Choroid plexus epithelial cell (primary cell): Measurements from ENCODE around the gene ZNF174.

Source experiments
- DNase-seq: peaks from one replicate; pipeline ENCODE4 v3.0.0-alpha.2; 2010; ENCODE audit warnings: low read depth
- H3K4me3 ChIP-seq: 2 replicates; pipeline ENCODE4 v1.5.1; 2011; ENCODE audit warnings: low read depth, mild to moderate bottlenecking, control low read depth, low read length, moderate library complexity
- TF ChIP-seq, protein P1 (sequence below): conservative IDR thresholded peaks from 2 replicates; pipeline ENCODE4 v1.5.1; 2011; ENCODE audit warnings: low read depth, mild to moderate bottlenecking, control low read depth, inconsistent platforms, low read length, moderate library complexity

The ZNF174 gene

GRCh38 chr16:3364774-3365427 lies 36.1 kb upstream of the ZNF174 start:
- H3K4me3 ChIP-seq, result peak overlapping the region; percentile 71
- TF ChIP-seq, protein P1, sequence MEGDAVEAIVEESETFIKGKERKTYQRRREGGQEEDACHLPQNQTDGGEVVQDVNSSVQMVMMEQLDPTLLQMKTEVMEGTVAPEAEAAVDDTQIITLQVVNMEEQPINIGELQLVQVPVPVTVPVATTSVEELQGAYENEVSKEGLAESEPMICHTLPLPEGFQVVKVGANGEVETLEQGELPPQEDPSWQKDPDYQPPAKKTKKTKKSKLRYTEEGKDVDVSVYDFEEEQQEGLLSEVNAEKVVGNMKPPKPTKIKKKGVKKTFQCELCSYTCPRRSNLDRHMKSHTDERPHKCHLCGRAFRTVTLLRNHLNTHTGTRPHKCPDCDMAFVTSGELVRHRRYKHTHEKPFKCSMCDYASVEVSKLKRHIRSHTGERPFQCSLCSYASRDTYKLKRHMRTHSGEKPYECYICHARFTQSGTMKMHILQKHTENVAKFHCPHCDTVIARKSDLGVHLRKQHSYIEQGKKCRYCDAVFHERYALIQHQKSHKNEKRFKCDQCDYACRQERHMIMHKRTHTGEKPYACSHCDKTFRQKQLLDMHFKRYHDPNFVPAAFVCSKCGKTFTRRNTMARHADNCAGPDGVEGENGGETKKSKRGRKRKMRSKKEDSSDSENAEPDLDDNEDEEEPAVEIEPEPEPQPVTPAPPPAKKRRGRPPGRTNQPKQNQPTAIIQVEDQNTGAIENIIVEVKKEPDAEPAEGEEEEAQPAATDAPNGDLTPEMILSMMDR, result no peak
- DNase-seq, result peak; percentile 98

DNA sequence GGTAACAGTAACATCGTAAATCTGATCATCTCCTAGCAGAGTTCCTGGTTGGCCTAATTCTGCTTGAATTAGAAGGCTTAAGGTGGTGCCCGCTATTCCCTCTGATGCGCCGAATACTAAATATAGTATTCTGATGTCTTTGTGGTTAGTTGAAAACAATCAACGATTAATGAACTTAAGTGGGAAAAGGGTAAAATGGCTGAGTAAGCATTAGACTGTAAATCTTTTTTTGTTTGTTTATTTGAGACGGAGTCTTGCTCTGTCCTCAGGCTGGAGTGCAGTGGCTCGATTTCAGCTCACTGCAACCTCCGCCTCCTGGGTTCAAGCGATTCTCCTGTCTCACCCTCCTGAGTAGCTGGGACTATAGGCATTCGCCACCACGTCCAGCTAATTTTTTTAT lies 31.9 kb upstream of the ZNF174 start:
- TF ChIP-seq, protein P1, result no peak
- DNase-seq, result no peak
- no peak overlapping the region for H3K4me3 ChIP-seq

GRCh38 chr16:3375680-3376079 lies 25.3 kb upstream of the ZNF174 start:
- TF ChIP-seq, protein P1, result no peak
- no peak for DNase-seq
- no peak overlapping the region for H3K4me3 ChIP-seq

DNA sequence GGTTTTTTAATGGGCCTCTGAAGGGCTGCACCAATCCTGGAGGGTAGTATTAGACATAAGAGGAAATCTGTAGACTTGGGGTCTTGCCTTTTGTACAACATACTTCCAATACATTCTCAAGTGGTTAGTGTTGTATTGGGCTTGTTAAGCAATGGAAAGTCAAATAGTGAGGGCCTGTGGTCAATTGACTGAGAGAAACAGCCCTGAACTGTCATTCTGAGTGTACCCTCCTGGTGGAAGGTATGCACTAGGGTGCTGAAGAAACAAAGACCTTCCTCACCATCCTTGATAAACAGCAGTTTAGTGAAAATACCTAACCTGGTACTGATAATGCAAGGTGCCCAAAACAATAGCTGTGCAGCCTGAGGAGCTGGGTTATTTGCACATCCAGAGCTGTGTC lies 23.1 kb upstream of the ZNF174 start:
- no peak overlapping the region for H3K4me3 ChIP-seq
- TF ChIP-seq, protein P1, result no peak
- DNase-seq, result no peak

DNA sequence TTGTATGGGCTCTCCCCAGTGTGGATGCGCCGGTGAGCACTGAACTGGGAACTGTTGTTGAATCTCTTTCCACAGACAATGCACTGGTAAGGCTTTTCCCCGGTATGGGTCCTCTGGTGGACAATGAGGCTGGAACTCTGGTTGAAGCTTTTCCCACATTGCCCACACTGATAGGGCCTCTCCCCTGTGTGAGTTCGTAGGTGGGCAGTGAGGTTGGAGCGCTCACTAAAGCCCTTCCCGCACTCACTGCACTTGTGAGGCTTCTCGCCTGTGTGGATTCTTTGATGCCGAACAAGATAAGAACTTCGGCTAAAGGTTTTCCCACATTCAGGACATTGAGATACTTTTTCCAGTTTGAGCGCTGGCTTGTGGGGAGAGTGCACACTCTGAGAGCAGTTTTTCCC lies 18.0 kb upstream of the ZNF174 start:
- H3K4me3 ChIP-seq, result no peak overlapping the region
- TF ChIP-seq, protein P1, result no peak
- DNase-seq, result no peak

GRCh38 chr16:3388325-3388724 lies 12.7 kb upstream of the ZNF174 start:
- TF ChIP-seq, protein P1, result no peak
- no peak for DNase-seq
- no peak overlapping the region for H3K4me3 ChIP-seq

DNA sequence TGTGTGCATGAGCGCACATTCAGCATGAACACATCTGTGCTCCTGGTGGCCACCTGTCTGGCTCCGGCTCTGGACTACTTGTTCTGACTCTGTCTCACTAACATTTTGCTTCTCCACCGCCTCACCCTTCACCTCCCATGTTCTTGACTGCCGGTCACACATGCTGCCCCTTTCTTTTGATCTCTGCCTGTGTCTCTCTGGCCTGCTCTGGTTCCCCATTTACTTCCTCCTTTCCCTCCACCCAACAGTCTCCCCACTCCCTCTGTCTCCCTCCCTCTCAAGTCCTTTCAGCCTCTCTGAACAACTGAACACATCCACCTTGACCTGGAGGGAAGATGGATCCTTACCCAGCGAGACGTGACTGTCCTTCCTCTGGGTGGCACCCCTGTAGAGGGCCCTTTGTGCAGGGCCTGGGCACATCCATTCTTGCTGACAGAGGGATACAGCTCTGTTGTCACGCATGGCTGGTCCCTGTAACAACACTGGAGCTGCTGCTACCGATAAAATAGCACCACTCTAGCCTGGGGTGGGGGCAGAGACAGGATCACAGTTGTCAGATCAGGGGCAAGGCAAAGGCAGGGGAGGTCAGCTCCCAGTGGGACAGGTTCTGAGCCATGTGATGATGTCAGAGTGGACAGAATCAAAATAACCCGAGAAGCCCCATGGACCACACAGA lies 11.2 kb upstream of the ZNF174 start:
- no peak for DNase-seq
- H3K4me3 ChIP-seq, result no peak overlapping the region
- TF ChIP-seq, protein P1, result no peak
